OCI-LY7 (cell line): Measurements from ENCODE around the gene SKIC3.

Experiments
- EZH2phosphoT487 ChIP-seq: fragments of 200-600 bp; sonication (generic); IDR thresholded peaks from 2 replicates; pipeline ENCODE4 v1.6.1; 2018; ENCODE audit warnings: low read depth, borderline replicate concordance, mild to moderate bottlenecking, mixed run types, antibody characterized with exemption, low read length, moderate library complexity, mixed read lengths
- TF ChIP-seq, protein P1 (sequence below): fragments of 200-600 bp; sonication (generic); conservative IDR thresholded peaks from 2 replicates; pipeline ENCODE4 v1.5.1; 2014; ENCODE audit warnings: mild to moderate bottlenecking, antibody characterized with exemption, low read length, moderate library complexity, mixed read lengths

GRCh38 chr5:95533106-95533505 lies 21.7 kb downstream of the SKIC3 start:
- TF ChIP-seq, protein P1, sequence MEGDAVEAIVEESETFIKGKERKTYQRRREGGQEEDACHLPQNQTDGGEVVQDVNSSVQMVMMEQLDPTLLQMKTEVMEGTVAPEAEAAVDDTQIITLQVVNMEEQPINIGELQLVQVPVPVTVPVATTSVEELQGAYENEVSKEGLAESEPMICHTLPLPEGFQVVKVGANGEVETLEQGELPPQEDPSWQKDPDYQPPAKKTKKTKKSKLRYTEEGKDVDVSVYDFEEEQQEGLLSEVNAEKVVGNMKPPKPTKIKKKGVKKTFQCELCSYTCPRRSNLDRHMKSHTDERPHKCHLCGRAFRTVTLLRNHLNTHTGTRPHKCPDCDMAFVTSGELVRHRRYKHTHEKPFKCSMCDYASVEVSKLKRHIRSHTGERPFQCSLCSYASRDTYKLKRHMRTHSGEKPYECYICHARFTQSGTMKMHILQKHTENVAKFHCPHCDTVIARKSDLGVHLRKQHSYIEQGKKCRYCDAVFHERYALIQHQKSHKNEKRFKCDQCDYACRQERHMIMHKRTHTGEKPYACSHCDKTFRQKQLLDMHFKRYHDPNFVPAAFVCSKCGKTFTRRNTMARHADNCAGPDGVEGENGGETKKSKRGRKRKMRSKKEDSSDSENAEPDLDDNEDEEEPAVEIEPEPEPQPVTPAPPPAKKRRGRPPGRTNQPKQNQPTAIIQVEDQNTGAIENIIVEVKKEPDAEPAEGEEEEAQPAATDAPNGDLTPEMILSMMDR: no peak
- TF ChIP-seq EZH2phosphoT487: no peak
